NCI-H69 (cell line): ENCODE results near the gene POC1B.
A peak's percentile ranks its signal among the peaks of the same experiment; 100 is the strongest.

Experiments used
- DNase-seq: peaks from one replicate; lab custom pipeline; 2025; lab: John Stamatoyannopoulos, UW

The POC1B gene

GRCh38 chr12:89389755-89390661, 135.8 kb downstream of the POC1B start:
- DNase-seq, result no peak

DNA sequence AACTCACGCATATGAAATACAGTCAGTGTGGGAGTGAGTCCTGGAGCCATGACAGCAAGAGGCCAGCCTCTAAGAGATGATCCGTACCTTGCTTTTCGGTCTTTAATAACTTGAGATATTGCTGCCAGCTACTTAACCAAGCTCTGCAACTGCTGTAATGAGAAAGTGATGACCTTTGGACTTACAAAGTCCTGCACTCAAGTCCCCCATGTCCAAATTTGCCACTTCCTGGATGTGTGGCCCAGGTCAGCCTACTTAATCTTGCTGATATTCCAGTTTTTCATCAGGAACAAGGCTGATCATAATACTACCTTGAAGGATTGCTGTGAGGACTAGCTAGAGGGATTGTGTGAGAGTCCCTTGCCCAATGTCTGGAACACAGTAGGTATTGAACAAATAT, 139.7 kb downstream of the POC1B start:
- DNase-seq, result no peak

DNA sequence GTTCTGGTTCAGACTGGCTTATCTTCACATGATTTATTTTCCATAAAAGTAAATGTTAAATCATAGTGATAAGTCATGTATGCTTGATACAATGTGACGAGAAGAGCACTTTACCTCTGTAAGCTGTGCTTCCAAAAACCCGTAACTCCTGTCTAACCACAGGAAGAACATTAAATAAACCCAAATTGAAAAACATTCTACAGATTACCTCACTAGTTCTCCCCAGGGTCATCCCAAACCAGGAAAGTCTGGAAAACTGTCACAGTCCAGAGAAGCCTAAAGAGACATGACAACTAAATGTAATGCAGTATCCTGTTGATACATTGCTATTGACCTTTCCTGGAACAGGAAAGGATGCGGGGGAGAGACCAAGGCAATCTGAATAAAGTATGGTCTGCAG, 141.0 kb downstream of the POC1B start:
- DNase-seq, result no peak

GRCh38 chr12:89384050-89384758, 141.6 kb downstream of the POC1B start:
- DNase-seq, result peak; percentile 56

- DNase-seq, result no peak
Measured at GRCh38 chr12:89383235-89384049, 142.4 kb downstream of the POC1B start.

DNA sequence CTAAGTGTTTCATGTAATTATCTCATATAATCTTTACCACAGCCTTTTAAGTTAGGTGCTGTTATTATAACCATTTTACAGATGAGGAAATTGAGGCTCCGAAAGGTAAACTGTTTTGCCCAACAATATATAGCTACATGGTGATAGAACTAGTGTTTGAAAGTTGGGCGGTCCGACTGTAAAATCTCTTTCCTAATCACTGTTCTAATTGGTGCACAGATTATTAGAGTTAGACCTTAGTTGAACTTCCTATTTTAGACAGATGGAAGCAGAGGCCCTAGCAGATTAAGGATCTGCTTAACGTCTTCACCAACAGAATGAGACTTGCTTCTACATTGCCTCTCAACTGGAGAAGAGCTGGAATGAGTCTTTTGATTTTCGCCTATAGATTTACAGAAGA, 143.5 kb downstream of the POC1B start:
- no peak for DNase-seq

DNA sequence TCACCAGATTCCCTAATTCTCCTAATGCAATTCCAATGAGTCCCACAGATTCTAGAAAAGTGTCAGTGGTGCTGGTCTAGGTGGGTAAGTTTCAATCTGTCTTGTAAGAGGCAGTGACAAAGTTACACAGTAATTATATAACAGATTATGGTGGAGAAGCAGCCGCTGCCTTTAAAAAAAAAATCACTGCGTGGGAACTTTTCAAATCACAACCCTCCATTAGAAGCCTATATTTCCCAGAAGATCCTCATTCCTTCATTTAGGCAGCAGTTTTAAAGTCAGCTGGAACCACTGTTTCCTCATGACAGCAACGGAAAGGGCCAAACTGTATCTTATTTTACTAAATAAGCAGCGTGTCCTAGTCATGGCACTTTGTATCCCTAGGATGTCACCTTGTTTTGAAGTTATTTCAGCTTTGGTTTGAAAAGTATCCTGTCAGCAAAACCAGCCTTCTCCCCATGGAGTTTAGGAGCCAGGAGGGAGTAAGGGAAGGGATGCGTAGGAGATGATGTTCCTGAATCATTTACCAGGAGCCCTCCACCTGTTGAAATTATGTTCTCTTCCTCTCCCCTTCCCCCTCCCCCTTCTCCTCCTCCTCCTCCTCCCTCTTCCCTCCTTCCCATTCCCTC, 145.9 kb downstream of the POC1B start:
- no peak for DNase-seq

DNA sequence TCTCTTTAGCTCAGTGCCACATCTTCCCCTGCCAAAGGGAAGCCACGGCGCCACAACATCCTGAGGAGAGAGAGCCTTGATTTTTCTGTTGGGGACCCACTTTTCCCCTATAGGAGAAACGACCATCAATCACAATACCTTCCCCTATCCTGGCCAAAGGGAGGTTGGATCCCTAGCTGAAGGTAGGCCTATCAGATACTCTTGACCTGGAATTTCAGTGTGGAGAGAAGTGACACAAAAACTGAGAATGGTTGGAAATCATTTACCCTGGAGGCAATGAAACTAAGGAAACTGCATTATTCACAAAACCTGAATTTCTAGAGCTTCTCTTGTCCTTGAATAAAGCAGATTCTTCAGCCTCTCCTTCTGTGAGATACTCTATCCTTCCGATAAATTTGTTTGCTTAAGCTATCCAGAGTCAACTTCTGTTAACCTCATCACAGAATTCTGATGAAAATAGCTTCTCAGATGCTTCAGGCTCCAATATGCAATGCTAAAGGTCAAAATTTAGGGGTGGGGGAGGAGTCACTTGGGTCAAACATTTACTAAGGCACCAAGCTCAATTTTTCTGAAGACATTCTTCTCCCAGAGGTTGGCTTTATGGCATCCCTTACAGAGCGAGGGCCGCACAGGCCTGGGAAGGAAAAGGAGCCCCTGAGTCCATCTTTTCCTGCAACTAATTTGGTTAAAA, 146.6 kb downstream of the POC1B start:
- DNase-seq, result no peak

GRCh38 chr12:89376844-89377243, 149.0 kb downstream of the POC1B start:
- no peak for DNase-seq

DNA sequence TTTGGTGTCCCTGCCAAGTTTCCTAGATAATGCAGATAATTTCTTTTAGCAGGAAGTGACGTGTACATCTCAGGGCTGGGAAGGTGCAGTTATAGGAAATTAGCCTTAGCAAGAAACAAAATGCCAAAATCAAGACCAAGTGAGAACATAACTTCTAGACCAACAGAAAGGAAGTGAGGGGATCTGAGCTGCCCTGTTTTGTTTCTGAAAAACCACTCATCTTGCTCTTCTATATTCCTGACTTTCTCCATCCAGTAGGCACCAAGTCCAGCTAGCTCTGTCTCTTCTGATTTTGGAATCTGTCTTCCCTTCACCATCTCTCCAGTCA, 149.7 kb downstream of the POC1B start:
- no peak for DNase-seq

DNA sequence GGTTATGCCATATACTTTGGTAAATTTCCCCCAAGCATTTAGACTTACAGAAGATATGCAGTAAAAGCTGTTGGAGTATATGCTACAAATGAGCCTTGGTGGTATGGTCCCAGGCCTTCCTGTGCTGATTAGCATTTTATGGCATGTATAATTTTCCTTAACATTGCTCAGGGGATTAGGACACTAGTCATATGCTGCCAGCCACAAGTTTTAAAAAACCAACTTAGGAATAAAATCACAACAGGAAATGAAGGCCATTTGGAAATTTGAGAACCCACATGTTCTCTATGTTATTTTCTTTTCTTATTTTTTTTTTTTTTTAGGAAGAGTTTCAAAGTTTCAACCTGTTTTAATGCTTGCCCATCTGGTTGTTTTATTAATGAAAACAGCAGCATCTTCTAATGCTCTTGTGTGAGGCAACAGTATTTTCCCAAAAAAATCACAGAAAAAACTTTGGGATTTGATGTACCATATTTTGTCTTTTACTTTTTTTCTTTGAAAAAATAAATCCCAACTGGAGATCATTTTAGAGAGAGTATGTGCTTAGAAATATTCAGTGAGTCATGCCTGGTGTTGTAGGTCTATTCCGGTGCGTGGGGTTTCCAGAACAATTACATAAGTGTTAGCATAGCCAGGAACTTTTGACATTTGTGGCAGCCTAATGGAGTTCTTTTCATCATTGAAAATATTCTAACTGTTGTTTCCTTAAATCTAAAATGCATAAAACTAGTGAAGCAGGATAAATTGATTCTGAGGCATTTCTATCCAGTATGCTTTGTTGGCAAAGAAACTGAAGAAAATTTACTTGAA, 151.9 kb downstream of the POC1B start:
- DNase-seq, result no peak

GRCh38 chr12:89372584-89373370, 153.1 kb downstream of the POC1B start:
- no peak for DNase-seq

- DNase-seq, result no peak
Measured at GRCh38 chr12:89370850-89371249, 155.0 kb downstream of the POC1B start.

- no peak for DNase-seq
Measured at GRCh38 chr12:89370421-89370831, 155.4 kb downstream of the POC1B start.
